G401.6 (cell line): ENCODE measurements around the gene PCSK4.
A peak's percentile ranks its signal among the peaks of the same experiment; 100 is the strongest.

ENCODE experiments used
- FAIRE-seq: peaks from 2 replicates; lab custom pipeline; 2012; peaks lifted over from hg19 to GRCh38; lab: Jason Lieb, UNC

PCSK4 gene

DNA sequence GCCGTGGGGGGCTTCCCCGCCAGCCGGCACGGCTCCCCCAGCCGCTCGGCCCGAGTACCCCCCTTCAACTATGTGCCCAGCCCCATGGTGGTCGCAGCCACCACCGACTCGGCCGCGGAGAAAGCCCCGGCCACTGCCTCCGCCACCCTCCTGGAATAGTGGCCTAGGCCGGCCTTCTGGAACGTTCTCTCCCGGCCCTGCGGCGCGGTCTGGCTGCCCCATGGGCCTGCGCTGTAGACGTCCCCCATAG is 20.2 kb downstream of the PCSK4 start:
- FAIRE-seq, result no peak

- FAIRE-seq, result no peak
Measured at GRCh38 chr19:1469255-1470054, 20.7 kb downstream of the PCSK4 start.

GRCh38 chr19:1468821-1469254 is 21.3 kb downstream of the PCSK4 start:
- FAIRE-seq, result no peak

DNA sequence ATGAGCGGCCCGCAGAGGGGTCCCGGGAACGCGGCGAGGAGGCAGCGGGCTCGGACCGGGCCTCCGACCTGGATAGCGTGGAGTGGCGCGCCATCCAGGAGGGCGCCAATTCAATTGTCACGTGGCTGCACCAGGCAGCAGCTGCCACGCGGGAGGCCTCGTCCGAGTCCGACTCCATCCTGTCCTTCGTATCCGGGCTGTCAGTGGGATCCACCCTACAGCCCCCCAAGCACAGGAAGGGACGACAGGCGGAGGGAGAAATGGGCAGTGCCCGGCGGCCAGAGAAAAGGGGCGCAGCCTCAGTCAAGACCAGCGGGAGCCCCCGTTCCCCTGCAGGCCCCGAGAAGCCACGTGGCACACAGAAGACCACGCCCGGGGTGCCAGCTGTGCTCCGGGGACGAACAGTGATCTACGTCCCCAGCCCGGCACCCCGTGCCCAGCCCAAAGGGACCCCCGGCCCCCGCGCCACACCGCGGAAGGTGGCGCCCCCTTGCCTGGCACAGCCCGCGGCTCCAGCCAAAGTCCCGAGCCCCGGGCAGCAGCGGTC is 21.8 kb downstream of the PCSK4 start:
- FAIRE-seq, result no peak

DNA sequence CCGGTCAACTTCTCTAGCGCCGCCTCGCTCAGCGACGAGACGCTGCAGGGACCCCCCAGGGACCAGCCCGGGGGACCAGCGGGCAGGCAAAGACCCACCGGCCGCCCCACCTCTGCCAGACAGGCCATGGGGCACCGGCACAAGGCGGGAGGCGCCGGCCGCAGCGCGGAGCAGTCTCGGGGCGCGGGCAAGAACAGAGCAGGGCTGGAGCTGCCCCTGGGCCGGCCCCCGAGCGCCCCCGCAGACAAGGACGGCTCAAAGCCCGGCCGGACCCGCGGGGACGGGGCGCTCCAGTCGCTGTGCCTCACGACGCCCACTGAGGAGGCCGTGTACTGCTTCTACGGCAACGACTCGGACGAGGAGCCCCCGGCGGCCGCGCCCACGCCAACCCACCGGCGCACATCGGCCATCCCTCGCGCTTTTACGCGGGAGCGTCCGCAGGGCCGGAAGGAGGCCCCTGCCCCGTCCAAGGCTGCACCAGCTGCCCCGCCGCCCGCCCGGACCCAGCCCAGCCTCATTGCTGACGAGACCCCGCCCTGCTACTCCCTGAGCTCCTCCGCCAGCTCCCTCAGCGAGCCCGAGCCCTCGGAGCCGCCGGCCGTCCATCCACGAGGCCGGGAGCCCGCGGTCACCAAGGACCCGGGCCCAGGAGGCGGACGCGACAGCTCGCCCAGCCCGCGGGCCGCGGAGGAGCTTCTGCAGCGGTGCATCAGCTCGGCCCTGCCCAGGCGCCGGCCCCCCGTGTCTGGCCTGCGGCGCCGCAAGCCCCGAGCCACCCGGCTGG is 22.5 kb downstream of the PCSK4 start:
- FAIRE-seq, result no peak

DNA sequence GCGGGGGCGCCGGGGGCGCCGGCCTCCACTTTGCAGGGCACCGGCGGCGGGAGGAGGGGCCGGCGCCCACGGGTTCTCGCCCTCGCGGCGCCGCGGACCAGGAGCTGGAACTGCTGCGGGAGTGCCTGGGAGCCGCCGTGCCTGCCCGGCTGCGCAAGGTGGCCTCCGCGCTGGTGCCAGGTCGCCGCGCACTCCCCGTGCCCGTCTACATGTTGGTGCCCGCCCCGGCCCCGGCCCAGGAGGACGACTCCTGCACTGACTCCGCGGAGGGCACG is 23.0 kb downstream of the PCSK4 start:
- FAIRE-seq, result no peak

DNA sequence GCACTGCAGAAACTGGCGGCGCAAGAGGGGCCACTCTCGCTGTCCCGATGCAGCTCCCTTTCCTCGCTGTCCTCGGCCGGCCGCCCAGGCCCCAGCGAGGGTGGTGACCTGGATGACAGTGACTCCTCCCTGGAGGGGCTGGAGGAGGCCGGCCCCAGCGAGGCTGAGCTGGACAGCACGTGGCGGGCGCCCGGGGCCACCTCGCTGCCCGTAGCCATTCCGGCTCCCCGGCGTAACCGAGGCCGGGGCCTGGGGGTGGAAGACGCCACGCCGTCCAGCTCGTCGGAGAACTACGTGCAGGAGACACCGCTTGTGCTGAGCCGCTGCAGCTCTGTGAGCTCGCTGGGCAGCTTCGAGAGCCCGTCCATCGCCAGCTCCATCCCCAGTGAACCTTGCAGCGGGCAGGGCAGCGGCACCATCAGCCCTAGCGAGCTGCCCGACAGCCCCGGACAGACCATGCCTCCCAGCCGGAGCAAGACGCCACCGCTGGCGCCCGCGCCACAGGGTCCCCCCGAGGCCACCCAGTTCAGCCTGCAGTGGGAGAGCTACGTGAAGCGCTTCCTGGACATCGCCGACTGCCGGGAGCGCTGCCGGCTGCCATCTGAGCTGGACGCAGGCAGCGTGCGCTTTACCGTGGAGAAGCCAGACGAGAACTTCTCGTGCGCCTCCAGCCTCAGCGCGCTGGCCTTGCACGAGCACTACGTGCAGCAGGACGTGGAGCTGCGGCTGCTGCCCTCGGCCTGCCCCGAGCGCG is 23.5 kb downstream of the PCSK4 start:
- FAIRE-seq, result no peak

GRCh38 chr19:1466018-1466460 is 24.1 kb downstream of the PCSK4 start:
- no peak for FAIRE-seq

GRCh38 chr19:1465191-1466016 is 24.7 kb downstream of the PCSK4 start:
- no peak for FAIRE-seq

DNA sequence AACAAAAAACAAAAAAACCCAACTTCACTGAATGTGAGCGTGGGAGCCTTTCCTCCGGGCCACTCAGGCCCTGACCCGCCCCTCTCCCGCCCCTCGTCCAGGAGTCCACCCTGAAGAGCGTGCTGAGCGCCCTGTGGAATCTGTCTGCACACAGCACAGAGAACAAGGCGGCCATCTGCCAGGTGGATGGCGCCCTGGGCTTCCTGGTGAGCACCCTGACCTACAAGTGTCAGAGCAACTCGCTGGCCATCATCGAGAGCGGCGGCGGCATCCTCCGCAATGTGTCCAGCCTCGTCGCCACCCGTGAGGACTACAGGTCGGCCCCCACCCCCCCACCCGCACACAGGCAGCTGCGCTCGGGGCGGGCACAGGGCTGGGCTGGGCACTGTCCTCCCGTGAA is 28.3 kb downstream of the PCSK4 start:
- no peak for FAIRE-seq

DNA sequence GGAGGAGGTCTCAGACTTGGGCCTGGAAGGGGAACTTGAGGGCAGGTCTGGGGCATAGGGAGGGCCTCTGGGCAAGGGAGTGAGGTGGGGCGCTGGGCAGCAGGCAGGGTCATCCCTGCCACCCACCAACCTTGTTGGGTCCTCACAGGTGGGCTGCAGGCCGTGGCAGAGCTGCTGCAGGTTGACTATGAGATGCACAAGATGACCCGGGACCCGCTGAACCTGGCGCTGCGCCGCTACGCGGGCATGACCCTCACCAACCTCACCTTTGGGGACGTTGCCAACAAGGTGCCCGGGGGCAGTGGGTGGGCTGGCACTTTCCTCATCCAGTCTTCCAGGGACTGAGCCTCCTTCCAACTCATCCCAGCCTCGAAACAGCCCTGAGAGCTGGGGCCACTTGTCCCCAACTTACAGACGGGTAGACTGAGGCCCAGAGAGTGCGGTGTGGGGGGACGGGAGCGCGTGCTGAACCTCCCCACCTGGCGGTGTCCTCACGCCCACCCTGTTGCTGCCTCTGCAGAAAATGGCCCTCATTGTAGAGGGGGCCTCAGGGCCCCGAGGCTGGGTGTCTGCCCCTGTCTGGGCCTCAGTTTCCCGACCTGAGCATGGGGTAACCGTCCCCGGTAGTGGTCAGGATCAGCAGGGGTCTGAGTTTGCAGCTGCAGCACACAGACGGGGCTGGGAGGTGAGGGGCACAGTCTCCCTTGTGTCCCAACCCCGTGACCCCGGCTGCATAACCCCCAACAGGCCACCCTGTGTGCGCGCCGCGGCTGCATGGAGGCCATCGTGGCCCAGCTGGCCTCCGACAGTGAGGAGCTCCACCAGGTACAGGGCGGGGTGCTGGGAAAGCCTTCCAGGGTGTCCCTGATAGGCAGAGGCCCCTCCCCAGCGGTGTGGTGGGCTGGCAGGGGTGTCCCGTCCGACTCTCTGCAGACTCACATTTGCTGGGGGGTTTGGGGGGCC is 29.8 kb downstream of the PCSK4 start:
- FAIRE-seq, result no peak

- FAIRE-seq, result no peak
Measured at GRCh38 chr19:1459479-1459878, 30.7 kb downstream of the PCSK4 start.

DNA sequence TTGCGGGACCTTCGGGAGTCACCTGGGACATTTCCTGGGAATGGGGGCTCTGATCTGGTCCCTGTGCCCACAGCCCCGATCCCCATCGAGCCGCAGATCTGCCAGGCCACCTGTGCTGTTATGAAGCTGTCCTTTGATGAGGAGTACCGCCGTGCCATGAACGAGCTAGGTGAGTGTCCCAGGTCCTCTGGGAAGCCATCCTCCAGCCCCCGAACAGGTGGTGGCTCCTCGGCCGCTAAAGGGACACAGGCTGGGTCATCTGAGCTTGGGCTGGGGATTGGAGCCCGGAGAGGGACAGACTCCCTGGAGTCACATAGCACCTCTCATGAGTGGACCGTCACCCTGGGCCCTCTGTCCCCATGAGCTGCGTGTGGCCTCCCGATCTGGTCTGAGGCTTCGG is 32.3 kb downstream of the PCSK4 start:
- FAIRE-seq, result no peak

DNA sequence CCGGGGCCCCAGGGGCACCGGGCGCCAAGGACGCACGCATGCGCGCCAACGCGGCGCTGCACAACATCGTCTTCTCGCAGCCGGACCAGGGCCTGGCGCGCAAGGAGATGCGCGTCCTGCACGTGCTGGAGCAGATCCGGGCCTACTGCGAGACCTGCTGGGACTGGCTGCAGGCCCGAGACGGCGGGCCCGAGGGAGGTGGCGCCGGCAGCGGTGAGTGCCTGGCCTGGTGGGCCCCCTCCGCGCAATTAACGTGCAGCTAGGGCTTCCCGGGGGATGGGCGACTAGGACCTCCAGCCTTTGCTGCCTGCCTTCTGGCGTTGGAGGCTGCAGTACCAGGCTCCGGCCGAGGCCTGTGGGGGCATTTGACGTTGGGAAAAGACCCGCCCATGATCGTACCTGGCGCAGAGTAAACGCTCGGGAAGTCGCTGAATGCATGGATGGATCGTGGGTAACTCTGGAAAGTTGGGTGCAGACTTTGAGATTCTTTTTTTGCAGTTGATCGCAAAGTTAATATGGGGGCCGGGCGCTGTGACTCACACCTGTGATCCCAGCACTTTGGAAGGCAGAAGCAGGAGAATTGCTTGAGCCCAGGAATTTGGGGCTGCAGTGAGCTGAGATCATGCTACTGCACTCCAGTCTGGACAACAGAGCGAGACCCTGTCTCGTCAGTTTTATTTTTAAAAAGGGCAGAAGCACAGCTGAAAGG is 33.0 kb downstream of the PCSK4 start:
- FAIRE-seq, result no peak

GRCh38 chr19:1456121-1456900 is 33.8 kb downstream of the PCSK4 start:
- no peak for FAIRE-seq

DNA sequence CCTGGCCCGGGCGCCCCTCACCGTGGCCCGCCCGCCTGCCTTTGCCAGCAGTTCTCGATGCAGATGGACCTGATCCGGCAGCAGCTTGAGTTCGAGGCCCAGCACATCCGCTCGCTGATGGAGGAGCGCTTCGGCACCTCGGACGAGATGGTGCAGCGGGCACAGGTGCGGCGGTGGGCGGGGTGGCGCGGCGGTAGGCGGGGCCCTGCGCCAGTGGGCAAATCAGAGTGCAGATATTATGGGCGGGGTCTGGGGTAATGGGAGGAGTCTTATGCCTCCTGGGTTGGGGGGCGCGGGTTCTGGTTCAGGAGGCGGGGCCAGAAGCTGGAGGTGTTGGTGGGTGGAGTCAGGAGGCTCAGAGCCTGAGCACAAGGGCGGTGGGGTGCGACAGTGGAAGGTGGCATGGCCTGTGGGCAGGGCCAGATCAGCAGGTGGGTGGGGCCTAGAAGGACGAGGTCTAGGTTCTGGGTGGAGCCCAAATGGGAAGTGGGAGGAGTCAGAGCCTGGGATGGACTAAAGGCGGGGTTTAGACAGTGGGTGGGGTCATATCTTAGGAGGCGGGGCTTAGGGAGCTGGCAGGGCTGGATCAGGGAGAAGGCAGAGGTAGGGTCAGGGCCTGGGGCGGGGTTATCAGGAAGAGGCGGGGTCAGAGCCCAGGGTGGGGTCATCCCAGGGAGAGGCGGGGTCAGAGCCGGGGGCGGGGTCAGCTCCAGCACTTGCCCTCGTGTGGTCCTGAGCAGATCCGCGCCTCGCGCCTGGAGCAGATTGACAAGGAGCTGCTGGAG is 34.6 kb downstream of the PCSK4 start:
- FAIRE-seq, result peak; percentile 87

DNA sequence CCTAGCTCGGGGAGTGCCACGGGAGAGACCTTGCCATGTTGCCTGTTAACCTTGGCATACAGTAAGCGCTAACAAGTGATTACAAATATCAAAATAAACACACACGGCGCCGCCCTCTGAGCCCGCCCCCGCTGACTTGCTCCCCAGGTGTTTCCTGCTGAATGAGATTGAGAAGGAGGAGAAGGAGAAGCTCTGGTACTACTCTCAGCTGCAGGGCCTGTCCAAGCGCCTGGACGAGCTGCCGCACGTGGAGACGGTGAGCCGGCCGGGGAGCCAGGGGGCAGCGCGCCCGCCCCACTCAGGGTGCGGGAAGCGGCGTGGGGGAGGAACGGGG is 35.2 kb downstream of the PCSK4 start:
- FAIRE-seq, result no peak

GRCh38 chr19:1453525-1454364 is 36.4 kb downstream of the PCSK4 start:
- no peak for FAIRE-seq
